IMR-90 (cell line): ENCODE measurements around the gene EFCAB8. TPM values are rescaled to one million over a fixed set of nuclear protein-coding genes. Genes with fewer than 3 reads are reported as not detected.

Experiments
- ATAC-seq: fragments of 200-7000 bp; cut with Tn5 transposase; 2 replicates; pipeline ENCODE4 v1.9.1; 2020; ENCODE audit warnings: low read depth, mild to moderate bottlenecking, moderate library complexity
- BruUV-seq: library from RNA; stranded (reverse); fragments of 400-500 nt; replicated peaks from 2 replicates; lab custom pipeline; 2021; lab: Mats Ljungman, UMichigan
- CTCF ChIA-PET: fragments of 300-600 bp; formaldehyde crosslinking; extraction: SDS; loops from one replicate; lab custom pipeline; 2021; ENCODE audit warnings: antibody characterized with exemption; lab: Yijun Ruan, JAX
- POLR2A ChIA-PET: fragments of 300-600 bp; sonication (Branson Sonifier 250); formaldehyde crosslinking; loops from one replicate; lab custom pipeline; 2022; ENCODE audit warnings: antibody characterized with exemption; ENCODE audit not compliant: unreplicated experiment; lab: Charles Lee
- DNase-seq: peaks from one replicate; pipeline ENCODE4 v3.0.0; 2013
- H2AFZ ChIP-seq: replicated peaks from 2 replicates; pipeline ENCODE3; 2013; ENCODE audit warnings: low read length, mild to moderate bottlenecking; ENCODE audit not compliant: poor library complexity
- H2AK5ac ChIP-seq: 2 replicates; pipeline ENCODE4 v1.6.1; 2013; ENCODE audit warnings: low read depth, low read length, inconsistent platforms
- H2AK9ac ChIP-seq: replicated peaks from 2 replicates; pipeline ENCODE3; 2013; ENCODE audit warnings: mild to moderate bottlenecking, low read depth, low read length, moderate library complexity; ENCODE audit not compliant: poor library complexity
- H2BK120ac ChIP-seq: 2 replicates; pipeline ENCODE4 v1.6.1; 2013; ENCODE audit warnings: low read depth, low read length, inconsistent platforms
- H2BK15ac ChIP-seq: 3 replicates; pipeline ENCODE4 v1.6.1; 2013; ENCODE audit warnings: low read depth, low read length, inconsistent platforms
- H2BK20ac ChIP-seq: 2 replicates; pipeline ENCODE4 v1.6.1; 2013; ENCODE audit warnings: low read depth, mild to moderate bottlenecking, inconsistent platforms, low read length, moderate library complexity
- H2BK5ac ChIP-seq: 2 replicates; pipeline ENCODE4 v1.6.1; 2013; ENCODE audit warnings: mild to moderate bottlenecking, low read depth, low read length, inconsistent platforms; ENCODE audit not compliant: poor library complexity, severe bottlenecking
- H3K14ac ChIP-seq: replicated peaks from 2 replicates; pipeline ENCODE4 v1.6.1; 2013; ENCODE audit warnings: low read depth, low read length, inconsistent platforms
- H3K18ac ChIP-seq: 2 replicates; pipeline ENCODE4 v1.6.1; 2013; ENCODE audit warnings: low read depth, low read length, control low read depth
- H3K23ac ChIP-seq: 2 replicates; pipeline ENCODE4 v1.6.1; 2013; ENCODE audit warnings: low read depth, low read length, inconsistent platforms
- H3K27ac ChIP-seq: 2 replicates; pipeline ENCODE4 v1.5.1; 2013; ENCODE audit warnings: mild to moderate bottlenecking, control low read depth, low read length; ENCODE audit not compliant: insufficient read depth
- H3K27me3 ChIP-seq: 2 replicates; pipeline ENCODE4 v1.6.1; 2013; ENCODE audit warnings: low read length; ENCODE audit not compliant: control insufficient read depth, insufficient read depth
- H3K36me3 ChIP-seq: 2 replicates; pipeline ENCODE4 v1.6.1; 2013; ENCODE audit warnings: low read length, mixed read lengths; ENCODE audit not compliant: control insufficient read depth, insufficient read depth
- H3K4ac ChIP-seq: 2 replicates; pipeline ENCODE4 v1.6.1; 2013; ENCODE audit warnings: low read depth, low read length, inconsistent platforms
- H3K4me1 ChIP-seq: 2 replicates; pipeline ENCODE4 v1.6.1; 2013; ENCODE audit warnings: low read length, mixed read lengths; ENCODE audit not compliant: control insufficient read depth, insufficient read depth
- H3K4me2 ChIP-seq: 2 replicates; pipeline ENCODE4 v1.6.1; 2013; ENCODE audit warnings: low read depth, mild to moderate bottlenecking, control low read depth, low read length, moderate library complexity
- H3K4me3 ChIP-seq: 2 replicates; pipeline ENCODE4 v1.5.1; 2013; ENCODE audit warnings: low read depth, mild to moderate bottlenecking, control low read depth, low read length, moderate library complexity; ENCODE audit not compliant: insufficient read depth
- H3K56ac ChIP-seq: 2 replicates; pipeline ENCODE4 v1.6.1; 2013; ENCODE audit warnings: low read length, inconsistent platforms; ENCODE audit not compliant: insufficient read depth; ENCODE audit errors: extremely low read depth
- H3K79me1 ChIP-seq, 2 experiments: 2 replicates each; pipeline ENCODE4 v1.6.1; 2013; ENCODE audit warnings: low read length in 2 of 2, inconsistent platforms in 1 of 2, low read depth in 1 of 2
- H3K9ac ChIP-seq: 2 replicates; pipeline ENCODE4 v1.6.1; 2013; ENCODE audit warnings: low read depth, low read length, control low read depth
- H3K9me1 ChIP-seq: 2 replicates; pipeline ENCODE4 v1.6.1; 2013; ENCODE audit warnings: low read length, inconsistent platforms; ENCODE audit not compliant: insufficient read depth
- H3K9me3 ChIP-seq: 2 replicates; pipeline ENCODE4 v1.6.1; 2013; ENCODE audit warnings: low read length; ENCODE audit not compliant: control insufficient read depth, insufficient read depth
- H4K20me1 ChIP-seq: 2 replicates; pipeline ENCODE4 v1.6.1; 2013; ENCODE audit warnings: low read length, inconsistent platforms; ENCODE audit not compliant: insufficient read depth
- H4K5ac ChIP-seq: 2 replicates; pipeline ENCODE4 v1.6.1; 2013; ENCODE audit warnings: mild to moderate bottlenecking, low read depth, low read length, control low read depth
- H4K8ac ChIP-seq, 2 experiments: 2 replicates each; pipeline ENCODE4 v1.6.1; 2013; ENCODE audit warnings: low read depth in 2 of 2, low read length in 2 of 2, control low read depth in 1 of 2, inconsistent platforms in 1 of 2
- H4K91ac ChIP-seq: 2 replicates; pipeline ENCODE4 v1.6.1; 2013; ENCODE audit warnings: low read depth, low read length, inconsistent platforms; ENCODE audit not compliant: insufficient read depth
- MAFK ChIP-seq: IDR thresholded peaks from 2 replicates; pipeline ENCODE4 v1.6.1; 2012; ENCODE audit warnings: low read depth, low read length, improper control_type of control experiment
- MAZ ChIP-seq: IDR thresholded peaks from 2 replicates; pipeline ENCODE4 v1.6.1; 2012; ENCODE audit warnings: low read depth, mild to moderate bottlenecking, low read length, improper control_type of control experiment, moderate library complexity, borderline replicate concordance
- RCOR1 ChIP-seq: IDR thresholded peaks from 2 replicates; pipeline ENCODE4 v1.6.1; 2012; ENCODE audit warnings: mild to moderate bottlenecking, low read length, improper control_type of control experiment; ENCODE audit not compliant: insufficient replicate concordance
- WGBS, 2 experiments: methylation state at CpG; one replicate each; pipeline versions ENCODE4 v1.1.5 to v1.1.7; 2013; ENCODE audit warnings: missing lambda C conversion rate in 2 of 2; ENCODE audit not compliant: insufficient read length in 1 of 2; ENCODE audit errors: extremely low coverage in 2 of 2; 5-methylcytosine and 5-hydroxymethylcytosine counted together
- dilution Hi-C: fragments of 300-500 bp; cut with HindIII; formaldehyde crosslinking; loops from one replicate; pipeline ENCODE4 v1.14.3; 2018; ENCODE audit warnings: low sequenced_read_pairs; ENCODE audit not compliant: unreplicated experiment
- in situ Hi-C: fragments of 300-500 bp; cut with MboI; formaldehyde crosslinking; loops from 3 replicates; pipeline ENCODE4 v1.14.3; 2019; ENCODE audit warnings: low sequenced_read_pairs, inconsistent platforms, mixed read lengths
- intact Hi-C: fragments of 100-400 bp; cut with micrococcal nuclease; formaldehyde crosslinking; loops from 2 replicates; pipeline ENCODE4 v1.10.0; 2022
- polyA plus RNA-seq, 3 experiments: library from polyadenylated mRNA; depleted of rRNA; stranded (reverse); fragments of >200 nt; gene quantifications; 2 replicates each; pipeline ENCODE4 v1.2.3, GENCODE V29; 2012; ENCODE audit warnings: low replicate concordance in 1 of 3
- total RNA-seq: library from RNA; depleted of rRNA; stranded (reverse); fragments of >200 nt; gene quantifications from 2 replicates; pipeline ENCODE4 v1.2.3, GENCODE V29; 2012

Gene EFCAB8
- total and polyA plus RNA-seq, 2 of the 4 experiments (the other 2 are of a cell fraction) = not detected

DNA sequence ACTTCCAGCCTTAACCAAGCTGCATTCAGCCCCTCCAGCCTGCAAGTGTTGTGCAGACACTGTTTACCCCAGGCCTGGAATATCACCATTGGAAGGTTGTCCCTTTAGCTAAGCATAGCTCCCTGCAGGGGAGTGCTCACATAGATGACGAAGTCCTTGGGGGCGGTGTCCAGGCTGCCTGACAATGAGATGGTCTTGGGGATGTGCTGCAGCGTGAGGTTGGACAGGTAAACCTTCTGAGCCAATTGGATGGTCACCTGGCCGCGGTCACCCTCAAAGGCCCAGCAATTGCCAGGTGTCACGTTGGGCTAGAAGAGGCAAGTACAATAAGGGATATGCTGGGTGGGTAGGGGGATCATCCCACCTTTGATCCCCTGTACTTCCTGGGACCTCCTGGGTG, 126.9 kb downstream of the EFCAB8 start:
- Histone ChIP-seq H2AK9ac (no peak overlapping the region), H4K5ac (no peak overlapping the region), H2BK15ac (no peak overlapping the region), H2BK5ac (no peak overlapping the region), H3K4me3 (no peak overlapping the region), H3K56ac (no peak overlapping the region), H3K36me3 (no peaks in the 10 kb centered on the region), H4K20me1 (no peaks in the 10 kb centered on the region), H3K9me1 (no peaks in the 10 kb centered on the region), H2BK20ac (no peak overlapping the region), H3K9me3 (no peaks in the 10 kb centered on the region), H2BK120ac (no peak overlapping the region), H3K23ac (no peak overlapping the region), H2AFZ (no peak overlapping the region), H3K9ac (no peak overlapping the region), H3K27ac (no peak overlapping the region), H2AK5ac (no peak overlapping the region), H3K4me1 (no peaks in the 10 kb centered on the region), H3K18ac (no peak overlapping the region), H4K8ac (no peak overlapping the region), H3K27me3 (peaks cover 6% of the 10 kb centered on the region), H3K4me2 (no peak overlapping the region), H3K14ac (no peak overlapping the region), H4K91ac (no peak overlapping the region), H3K4ac (no peak overlapping the region), H3K79me1 (no peaks in the 10 kb centered on the region)
- intact Hi-C loops = no loop called here
- no peak for DNase-seq
- WGBS, 2 experiments = no CpG with 5 or more reads among the region's 6 CpGs
- ChIA-PET CTCF (interaction anchor here (0.7 kb wide), 1 partner anchor 90 kb away, joined by 3 read pairs; no protein-coding TSS in a partner anchor), POLR2A (no interaction called here)
- BruUV-seq = no TSS peak
- no peak for ATAC-seq
- TF ChIP-seq MAZ = no peak
- no peak for TF ChIP-seq MAFK
- no peak for TF ChIP-seq RCOR1
- in situ Hi-C loops = no loop called here
- dilution Hi-C loops = no loop called here
